HG03025 (cell line): ENCODE results near the gene MMP11.

Source experiments
- ATAC-seq: cut with Tn5 transposase; IDR thresholded peaks from one replicate; pipeline ENCODE4 v1.9.1; 2021; ENCODE audit warnings: mild to moderate bottlenecking, moderate library complexity; ENCODE audit not compliant: unreplicated experiment, low FRiP score

The MMP11 gene

GRCh38 chr22:23800297-23801237, 27.9 kb downstream of the MMP11 start:
- ATAC-seq, result no peak

GRCh38 chr22:23801238-23801821, 28.7 kb downstream of the MMP11 start:
- no peak for ATAC-seq

GRCh38 chr22:23801886-23802377, 29.3 kb downstream of the MMP11 start:
- no peak for ATAC-seq

- no peak for ATAC-seq
Observed at GRCh38 chr22:23803001-23803819, 30.6 kb downstream of the MMP11 start.

- ATAC-seq, result no peak
Observed at GRCh38 chr22:23804781-23805291, 32.2 kb downstream of the MMP11 start.

GRCh38 chr22:23806837-23807236, 34.2 kb downstream of the MMP11 start:
- ATAC-seq, result no peak

GRCh38 chr22:23812378-23812777, 39.7 kb downstream of the MMP11 start:
- ATAC-seq, result no peak

- no peak for ATAC-seq
Observed at GRCh38 chr22:23815541-23816155, 43.0 kb downstream of the MMP11 start.

- ATAC-seq, result no peak
Observed at GRCh38 chr22:23816156-23816976, 43.7 kb downstream of the MMP11 start.

GRCh38 chr22:23817146-23817545, 44.5 kb downstream of the MMP11 start:
- no peak for ATAC-seq

GRCh38 chr22:23818541-23818940, 45.9 kb downstream of the MMP11 start:
- no peak for ATAC-seq

GRCh38 chr22:23820748-23821211, 48.1 kb downstream of the MMP11 start:
- no peak for ATAC-seq

- ATAC-seq, result no peak
Observed at GRCh38 chr22:23822101-23822671, 49.5 kb downstream of the MMP11 start.

GRCh38 chr22:23823331-23823791, 50.7 kb downstream of the MMP11 start:
- no peak for ATAC-seq

- no peak for ATAC-seq
Observed at GRCh38 chr22:23824476-23825245, 52.0 kb downstream of the MMP11 start.

- ATAC-seq, result no peak
Observed at GRCh38 chr22:23825246-23825905, 52.7 kb downstream of the MMP11 start.

GRCh38 chr22:23826510-23827350, 54.1 kb downstream of the MMP11 start:
- no peak for ATAC-seq
